Sigmoid colon (tissue), 7 donors: ENCODE results near the gene LEKR1. TPM values are rescaled to one million over a fixed set of nuclear protein-coding genes. Genes with fewer than 3 reads are reported as not detected.

Source experiments
- DNase-seq: peaks from one replicate; pipeline ENCODE4 v3.0.0-alpha.2; 2019
- H3K27ac ChIP-seq, 4 donors: fragments of 200-600 bp; sonication (generic); one replicate each; pipeline ENCODE4 v1.5.1; 2016 to 2019; ENCODE audit warnings: mild to moderate bottlenecking in 1 of 4
- H3K27me3 ChIP-seq, 3 donors: fragments of 200-600 bp; sonication (generic); one replicate each; pipeline ENCODE4 v1.5.1; 2019; ENCODE audit warnings: mild to moderate bottlenecking in 1 of 3
- H3K36me3 ChIP-seq, 4 donors: fragments of 200-600 bp; sonication (generic); one replicate each; pipeline ENCODE4 v1.5.1; 2016 to 2019
- H3K4me1 ChIP-seq, 4 donors: fragments of 200-600 bp; sonication (generic); one replicate each; pipeline ENCODE4 v1.5.1; 2017 to 2019
- H3K4me3 ChIP-seq, 4 donors: fragments of 200-600 bp; sonication (generic); one replicate each; pipeline ENCODE4 v1.5.1; 2017 to 2019; ENCODE audit warnings: mild to moderate bottlenecking in 2 of 4, moderate library complexity in 1 of 4
- H3K9me3 ChIP-seq, 4 donors: fragments of 200-600 bp in 3 of 4; sonication (generic) in 3 of 4; one replicate each; pipeline versions ENCODE4 v1.5.1 to v1.6.1; 2013 to 2019
- CTCF ChIP-seq, 4 experiments: fragments of 450-650 bp in 3 of 4; fragments of 200-600 bp in 1 of 4; IDR thresholded peaks; one replicate each; pipeline ENCODE4 v1.5.1; 2016 to 2019; ENCODE audit warnings: antibody characterized with exemption in 4 of 4, mild to moderate bottlenecking in 3 of 4, moderate library complexity in 2 of 4
- EP300 ChIP-seq, 4 donors: sonication (generic); formaldehyde crosslinking; IDR thresholded peaks; one replicate each; pipeline ENCODE4 v1.6.1; 2017; ENCODE audit warnings: antibody characterized with exemption in 4 of 4
- POLR2A ChIP-seq, 2 donors: fragments of 450-650 bp; IDR thresholded peaks; one replicate each; pipeline ENCODE4 v1.6.1; 2016; ENCODE audit warnings: antibody characterized with exemption in 2 of 2, mild to moderate bottlenecking in 2 of 2, moderate library complexity in 2 of 2
- POLR2AphosphoS5 ChIP-seq, 4 donors: sonication (generic); formaldehyde crosslinking; IDR thresholded peaks; one replicate each; pipeline ENCODE4 v1.6.1; 2017; ENCODE audit warnings: antibody characterized with exemption in 4 of 4
- WGBS, 2 donors: extraction: QIAGEN DNeasy Blood & Tissue Kit; methylation state at CpG; one replicate each; pipeline ENCODE4 v1.1.7; 2013; 5-methylcytosine and 5-hydroxymethylcytosine counted together
- intact Hi-C: fragments of 100-400 bp; cut with DNase I; formaldehyde crosslinking; loops from one replicate; pipeline ENCODE4 v1.15.1; 2023
- polyA plus RNA-seq, 3 donors: library from polyadenylated mRNA; stranded (reverse); fragments of 200-250 nt; gene quantifications; one replicate each; pipeline ENCODE4 v1.2.3, GENCODE V29; 2013
- total RNA-seq, 4 donors: library from RNA; depleted of rRNA; stranded (reverse); fragments of >200 nt; gene quantifications; one replicate each; pipeline ENCODE4 v1.1.0, GENCODE V29; 2016
- donor health status: healthy with polysubstance abuse.
- donor health status: Bipolar disorder and iron deficiency.
- donor health status: healthy.

Gene LEKR1
- total and polyA plus RNA-seq, 7 donors, result 0.36 to 1.7 (median 0.70) TPM; not detected in 1

- Histone ChIP-seq H3K27me3 (no peaks in the 10 kb centered on the region), H3K36me3 (no peaks in the 10 kb centered on the region), H3K4me3 (no peak overlapping the region), H3K4me1 (peaks cover 0 to 27% (median 13%) of the 10 kb centered on the region in 4 donors), H3K27ac (no peak overlapping the region), H3K9me3 (no peaks in the 10 kb centered on the region)
- no peak for TF ChIP-seq CTCF (IDR thresholded peaks at IDR 0.05)
- TF ChIP-seq POLR2A (IDR thresholded peaks at IDR 0.05), result no peak
- TF ChIP-seq POLR2AphosphoS5 (IDR thresholded peaks at IDR 0.05), result no peak
- no peak for TF ChIP-seq EP300 (IDR thresholded peaks at IDR 0.05)
- no peak for DNase-seq
- intact Hi-C loops, result no loop called here
- WGBS, 2 donors, result 89 to 91% methylated on average over 3 of the region's 3 CpGs
These were observed 248.3 kb downstream of the LEKR1 start for GRCh38 chr3:157074490-157074889.

GRCh38 chr3:157074981-157075380, 248.8 kb downstream of the LEKR1 start:
- H3K4me1 ChIP-seq, result peaks cover 0 to 30% (median 13%) of the 10 kb centered on the region in 4 donors
- no peak for DNase-seq
- intact Hi-C loops, result loop anchor here (5.0 kb wide), 1 partner anchor 248 kb away; the partner anchor contains the start of gene LEKR1
- H3K27ac ChIP-seq, result no peak overlapping the region
- TF ChIP-seq POLR2A (IDR thresholded peaks at IDR 0.05) (no peak), CTCF (IDR thresholded peaks at IDR 0.05) (no peak), EP300 (IDR thresholded peaks at IDR 0.05) (no peak), POLR2AphosphoS5 (IDR thresholded peaks at IDR 0.05) (no peak)
- no peaks in the 10 kb centered on the region for H3K36me3 ChIP-seq
- H3K9me3 ChIP-seq, result no peaks in the 10 kb centered on the region
- no peaks in the 10 kb centered on the region for H3K27me3 ChIP-seq
- WGBS, 2 donors, result 94 to 95% methylated on average over 2 of the region's 2 CpGs
- H3K4me3 ChIP-seq, result no peak overlapping the region

GRCh38 chr3:157075693-157076420, 249.7 kb downstream of the LEKR1 start:
- H3K4me1 ChIP-seq, result peaks cover 0 to 30% (median 13%) of the 10 kb centered on the region in 4 donors
- intact Hi-C loops, result loop anchor here (5.0 kb wide), 1 partner anchor 249 kb away; the partner anchor contains the start of gene LEKR1
- WGBS, 2 donors, result 64 to 68% methylated on average over 7 of the region's 7 CpGs
- no peak overlapping the region for H3K4me3 ChIP-seq
- no peaks in the 10 kb centered on the region for H3K27me3 ChIP-seq
- peak overlapping the region in 3 of 4 donors; percentile 30 to 81 (median 67) for H3K27ac ChIP-seq
- TF ChIP-seq POLR2AphosphoS5 (IDR thresholded peaks at IDR 0.05) (no peak), POLR2A (IDR thresholded peaks at IDR 0.05) (no peak), CTCF (IDR thresholded peaks at IDR 0.05) (no peak), EP300 (IDR thresholded peaks at IDR 0.05) (no peak)
- H3K36me3 ChIP-seq, result no peaks in the 10 kb centered on the region
- no peaks in the 10 kb centered on the region for H3K9me3 ChIP-seq
- peak; percentile 84 for DNase-seq

- Histone ChIP-seq H3K36me3 (no peaks in the 10 kb centered on the region), H3K27ac (peak overlapping the region in 2 of 4 donors; percentile 34 to 81), H3K4me1 (peaks cover 0 to 42% (median 20%) of the 10 kb centered on the region in 4 donors), H3K9me3 (no peaks in the 10 kb centered on the region), H3K27me3 (no peaks in the 10 kb centered on the region), H3K4me3 (no peak overlapping the region)
- 83 to 89% methylated on average over 4 of the region's 4 CpGs for WGBS, 2 donors
- TF ChIP-seq CTCF (IDR thresholded peaks at IDR 0.05) (peak in 1 of 4 experiments; percentile 12), POLR2AphosphoS5 (IDR thresholded peaks at IDR 0.05) (no peak), POLR2A (IDR thresholded peaks at IDR 0.05) (no peak), EP300 (IDR thresholded peaks at IDR 0.05) (peak in 1 of 4 donors; percentile 1)
- intact Hi-C loops, result loop anchor here (5.0 kb wide), 1 partner anchor 250 kb away; the partner anchor contains the start of gene LEKR1
- no peak for DNase-seq
These were observed 251.4 kb downstream of the LEKR1 start for GRCh38 chr3:157077565-157077991.
